22Rv1 (cell line): ENCODE data around the gene MORC3.

Experiments
- CTCF ChIP-seq: fragments of 450-650 bp; IDR thresholded peaks from 2 replicates; pipeline ENCODE4 v1.5.1; 2017; ENCODE audit warnings: mild to moderate bottlenecking
- ZFX ChIP-seq: fragments of 450-650 bp; IDR thresholded peaks from 2 replicates; pipeline ENCODE4 v1.6.1; 2017; ENCODE audit warnings: antibody characterized with exemption, borderline replicate concordance

DNA sequence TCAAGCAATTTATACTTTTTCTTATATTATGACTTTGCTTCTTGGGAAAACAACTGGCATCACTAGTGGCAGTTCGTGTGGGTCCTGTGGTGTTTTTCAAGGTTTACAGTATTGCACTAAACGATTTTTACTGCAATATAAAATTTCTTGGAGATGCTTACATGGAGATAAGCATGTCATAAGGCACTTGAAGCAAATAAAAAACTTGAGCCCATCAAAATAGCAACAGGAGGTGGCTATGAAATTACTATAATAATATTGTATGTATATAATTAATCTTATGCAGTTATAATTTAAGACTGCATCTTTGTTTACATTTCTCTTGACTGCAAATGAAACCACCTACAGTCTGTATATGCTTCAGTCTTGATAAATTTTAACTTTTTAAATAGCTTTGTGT, 35.9 kb downstream of the MORC3 start:
- TF ChIP-seq CTCF = no peak
- no peak for TF ChIP-seq ZFX
